Measurements from ENCODE around the gene POLR3B. TPM values are rescaled to one million over a fixed set of nuclear protein-coding genes. Genes with fewer than 3 reads are reported as not detected.

POLR3B gene
- total and polyA plus RNA-seq, 9 of the 15 experiments (the other 6 are each of a cell fraction or from before 2014, with no cell fraction given): 7.6 to 17.9 (median 14.4) TPM

GRCh38 chr12:106358396-106359241, 1.1 kb downstream of the POLR3B start (continued):
- TF ChIP-seq ZNF212 (CRISPR knock-in tag; IDR thresholded peaks at IDR 0.05) (no peak), ZNF740 (CRISPR knock-in tag; IDR thresholded peaks at IDR 0.05) (no peak), ZNF740 (tag; IDR thresholded peaks at IDR 0.05) (no peak), MEF2A (IDR thresholded peaks at IDR 0.05; ENCODE audit: control insufficient read depth, low read depth, low read length) (no peak), MCM5 (IDR thresholded peaks at IDR 0.05; ENCODE audit: low read depth) (no peak), HMGXB4 (CRISPR knock-in tag; IDR thresholded peaks at IDR 0.05) (no peak), ZBTB43 (CRISPR knock-in tag; IDR thresholded peaks at IDR 0.05) (no peak), ARNT (IDR thresholded peaks at IDR 0.05) (peak; percentile 35 to 92; a peak in 2 of 4 replicates), NUFIP1 (IDR thresholded peaks at IDR 0.05; ENCODE audit: partially characterized antibody) (no peak), GATA2 (CRISPR knock-in tag; IDR thresholded peaks at IDR 0.05) (peak; percentile 93), ZNF398 (CRISPR knock-in tag; IDR thresholded peaks at IDR 0.05) (no peak), YBX1 (IDR thresholded peaks at IDR 0.05) (no peak), PRPF4 (IDR thresholded peaks at IDR 0.05; ENCODE audit: insufficient read depth, low read depth, low read length, poor library complexity, severe bottlenecking) (no peak), ZNF347 (CRISPR knock-in tag; IDR thresholded peaks at IDR 0.05; ENCODE audit: low read depth) (no peak), SRSF1 (IDR thresholded peaks at IDR 0.05; ENCODE audit: low read depth, low read length) (no peak), ARID2 (IDR thresholded peaks at IDR 0.05) (0 out of 2 replicates have a peak, but pooled peaks have one; percentile 8), DPF2 (IDR thresholded peaks at IDR 0.05) (peak; percentile 96), MCM2 (IDR thresholded peaks at IDR 0.05; ENCODE audit: low read depth) (no peak), TFAP4 (CRISPR knock-in tag; IDR thresholded peaks at IDR 0.05; ENCODE audit: borderline replicate concordance) (no peak), NFE2 (IDR thresholded peaks at IDR 0.05; ENCODE audit: low read depth) (peak; percentile 33; the same call in 1 of the 2 replicates), NR2F6 (CRISPR knock-in tag; IDR thresholded peaks at IDR 0.05) (no peak), SREBF1 (IDR thresholded peaks at IDR 0.05; ENCODE audit: borderline replicate concordance, low read depth, low read length) (no peak)

Data from K562 (cell line).